GM12892 (cell line): ENCODE results near the gene NALF2.

Experiments
- POLR2A ChIP-seq: IDR thresholded peaks from 2 replicates; pipeline ENCODE4 v1.6.1; 2011; ENCODE audit warnings: low read depth, low read length, control low read depth
- POLR2AphosphoS5 ChIP-seq: IDR thresholded peaks from 2 replicates; pipeline ENCODE4 v1.6.1; 2011; ENCODE audit warnings: low read depth, low read length, control low read depth

- TF ChIP-seq POLR2A, result no peak
- TF ChIP-seq POLR2AphosphoS5, result no peak
Observed at GRCh38 chrX:69507500-69507789, 3.3 kb downstream of the NALF2 start.
